NB4 (cell line): ENCODE data around the gene CWF19L2.

Experiments
- CTCF ChIP-seq: IDR thresholded peaks from one replicate; pipeline ENCODE4 v1.5.1; 2012; ENCODE audit warnings: low read depth, low read length
- POLR2A ChIP-seq: IDR thresholded peaks from 2 replicates; pipeline ENCODE4 v1.6.1; 2011; ENCODE audit warnings: mild to moderate bottlenecking; ENCODE audit not compliant: insufficient read length; ENCODE audit errors: extremely low read depth

GRCh38 chr11:107337917-107338316 lies 119.7 kb downstream of the CWF19L2 start:
- TF ChIP-seq CTCF (no peak), POLR2A (no peak)
